Esophagus mucosa (tissue), 1 donor: Measurements from ENCODE around the gene FSTL5. TPM values are rescaled to one million over a fixed set of nuclear protein-coding genes. Genes with fewer than 3 reads are reported as not detected.

Source experiments
- ATAC-seq: fragments of 200-7000 bp; cut with Tn5 transposase; one replicate; pipeline ENCODE4 v1.9.1; 2020
- total RNA-seq: library from RNA; stranded (reverse); gene quantifications from one replicate; pipeline ENCODE4 v1.2.4, GENCODE V29; 2023
- donor health status: DM: yes; HTN: yes; CAD: no.

Gene FSTL5
- total RNA-seq, 1 donor from 2014 or later: not detected

- ATAC-seq: no peak
These were observed 226.9 kb downstream of the FSTL5 start for GRCh38 chr4:161936625-161937550.

GRCh38 chr4:161931089-161931488, 232.7 kb downstream of the FSTL5 start:
- no peak for ATAC-seq

GRCh38 chr4:161929956-161930355, 233.8 kb downstream of the FSTL5 start:
- no peak for ATAC-seq

- ATAC-seq: no peak
These were observed 237.6 kb downstream of the FSTL5 start for GRCh38 chr4:161926033-161926828.

- no peak for ATAC-seq
These were observed 243.3 kb downstream of the FSTL5 start for GRCh38 chr4:161920304-161921052.

GRCh38 chr4:161919442-161920220, 244.2 kb downstream of the FSTL5 start:
- ATAC-seq: no peak

GRCh38 chr4:161916035-161916434, 247.8 kb downstream of the FSTL5 start:
- no peak for ATAC-seq

GRCh38 chr4:161907590-161907955, 256.2 kb downstream of the FSTL5 start:
- ATAC-seq: no peak

GRCh38 chr4:161906836-161907589, 256.8 kb downstream of the FSTL5 start:
- ATAC-seq: no peak

- ATAC-seq: no peak
These were observed 263.7 kb downstream of the FSTL5 start for GRCh38 chr4:161900110-161900509.

- ATAC-seq: no peak
These were observed 269.2 kb downstream of the FSTL5 start for GRCh38 chr4:161894493-161895167.

GRCh38 chr4:161894014-161894413, 269.8 kb downstream of the FSTL5 start:
- no peak for ATAC-seq

- ATAC-seq: no peak
These were observed 270.2 kb downstream of the FSTL5 start for GRCh38 chr4:161893566-161893965.

- no peak for ATAC-seq
These were observed 270.8 kb downstream of the FSTL5 start for GRCh38 chr4:161892951-161893350.

GRCh38 chr4:161883157-161883556, 280.6 kb downstream of the FSTL5 start:
- no peak for ATAC-seq

GRCh38 chr4:161881370-161881769, 282.4 kb downstream of the FSTL5 start:
- no peak for ATAC-seq

GRCh38 chr4:161869511-161869910, 294.3 kb downstream of the FSTL5 start:
- no peak for ATAC-seq

GRCh38 chr4:161856711-161857326, 307.0 kb downstream of the FSTL5 start:
- ATAC-seq: no peak

GRCh38 chr4:161850631-161851030, 313.2 kb downstream of the FSTL5 start:
- no peak for ATAC-seq

- ATAC-seq: no peak
These were observed 322.0 kb downstream of the FSTL5 start for GRCh38 chr4:161841759-161842158.
